CD4-positive, alpha-beta memory T cell (primary cell): Measurements from ENCODE around the gene ZNRF3. TPM values are rescaled to one million over a fixed set of nuclear protein-coding genes. Genes with fewer than 3 reads are reported as not detected.
"Not testable (repeated sequence)": the region's sequence is repeated elsewhere in the genome, so short reads cannot be mapped to it uniquely, and the experiment has no call there.

Source experiments
- CTCF ChIA-PET: fragments of 350-600 bp; sonication (Branson Sonifier 250); formaldehyde crosslinking; loops from one replicate; lab custom pipeline; 2021; ENCODE audit warnings: inconsistent platforms; ENCODE audit not compliant: partially characterized antibody; lab: Charles Lee
- POLR2A ChIA-PET: fragments of 350-600 bp; sonication (Branson Sonifier 250); formaldehyde crosslinking; loops from one replicate; lab custom pipeline; 2021; ENCODE audit not compliant: partially characterized antibody; lab: Charles Lee
- DNase-seq, 5 donors: peaks; one replicate each; pipeline versions ENCODE4 v3.0.0 to v3.0.0-alpha.2; 2020 to 2022; ENCODE audit warnings: mixed read lengths in 1 of 5
- H3K27ac ChIP-seq: one replicate; pipeline ENCODE4 v1.7.0; 2013; ENCODE audit warnings: low read depth, low read length
- H3K27me3 ChIP-seq: 2 replicates; pipeline ENCODE4 v1.7.0; 2013; ENCODE audit warnings: mild to moderate bottlenecking, low read length, moderate library complexity; ENCODE audit not compliant: insufficient read depth
- H3K36me3 ChIP-seq: 2 replicates; pipeline ENCODE4 v1.7.0; 2013; ENCODE audit warnings: mild to moderate bottlenecking, low read length, moderate library complexity; ENCODE audit not compliant: insufficient read depth
- H3K4me1 ChIP-seq: 2 replicates; pipeline ENCODE4 v1.7.0; 2013; ENCODE audit warnings: mild to moderate bottlenecking, low read length, moderate library complexity; ENCODE audit not compliant: insufficient read depth
- H3K4me3 ChIP-seq, 2 donors: one replicate each; pipeline ENCODE4 v1.7.0; 2013; ENCODE audit warnings: low read length in 2 of 2, mild to moderate bottlenecking in 1 of 2
- H3K9me3 ChIP-seq, 2 donors: one replicate each; pipeline ENCODE4 v1.7.0; 2013; ENCODE audit warnings: low read length in 2 of 2, control low read depth in 1 of 2; ENCODE audit not compliant: control insufficient read depth in 1 of 2
- H3K27ac Mint-ChIP-seq, 7 donors: one replicate each; pipeline ENCODE4 v1.8.0; 2020 to 2021; ENCODE audit warnings: mixed read lengths in 7 of 7, mild to moderate bottlenecking in 6 of 7, inconsistent platforms in 3 of 7, moderate library complexity in 3 of 7
- H3K27me3 Mint-ChIP-seq, 2 donors: one replicate each; pipeline ENCODE4 v1.8.0; 2020 to 2021; ENCODE audit warnings: mixed read lengths in 2 of 2
- H3K36me3 Mint-ChIP-seq, 2 donors: one replicate each; pipeline ENCODE4 v1.8.0; 2020 to 2021; ENCODE audit warnings: mixed read lengths in 2 of 2, inconsistent platforms in 1 of 2, mild to moderate bottlenecking in 1 of 2
- H3K4me1 Mint-ChIP-seq, 4 donors: one replicate each; pipeline ENCODE4 v1.8.0; 2020 to 2021; ENCODE audit warnings: mixed read lengths in 4 of 4, mild to moderate bottlenecking in 1 of 4
- H3K4me3 Mint-ChIP-seq, 8 donors: one replicate each; pipeline ENCODE4 v1.8.0; 2020 to 2021; ENCODE audit warnings: mixed read lengths in 8 of 8, mild to moderate bottlenecking in 7 of 8, moderate library complexity in 6 of 8, inconsistent platforms in 3 of 8
- H3K9me3 Mint-ChIP-seq, 8 donors: one replicate each; pipeline ENCODE4 v1.8.0; 2020 to 2021; ENCODE audit warnings: mixed read lengths in 8 of 8, mild to moderate bottlenecking in 5 of 8, inconsistent platforms in 3 of 8, moderate library complexity in 1 of 8
- intact Hi-C: fragments of 100-400 bp; cut with micrococcal nuclease; formaldehyde crosslinking; loops from one replicate; pipeline ENCODE4 v1.15.1; 2023
- polyA plus RNA-seq, 2 donors: library from polyadenylated mRNA; unstranded; fragments of 300-500 nt; fragmentation: Illumina TruSeq; gene quantifications; one replicate each; pipeline ENCODE4 v1.2.3, GENCODE V29; 2021
- total RNA-seq, 2 experiments: library from RNA; stranded (reverse); gene quantifications; one replicate each; pipeline ENCODE4 v1.2.3, GENCODE V29; 2021

Gene ZNRF3
- total and polyA plus RNA-seq, 4 experiments from 2014 or later = 0.11 to 0.89 (median 0.70) TPM; not detected in 1

DNA sequence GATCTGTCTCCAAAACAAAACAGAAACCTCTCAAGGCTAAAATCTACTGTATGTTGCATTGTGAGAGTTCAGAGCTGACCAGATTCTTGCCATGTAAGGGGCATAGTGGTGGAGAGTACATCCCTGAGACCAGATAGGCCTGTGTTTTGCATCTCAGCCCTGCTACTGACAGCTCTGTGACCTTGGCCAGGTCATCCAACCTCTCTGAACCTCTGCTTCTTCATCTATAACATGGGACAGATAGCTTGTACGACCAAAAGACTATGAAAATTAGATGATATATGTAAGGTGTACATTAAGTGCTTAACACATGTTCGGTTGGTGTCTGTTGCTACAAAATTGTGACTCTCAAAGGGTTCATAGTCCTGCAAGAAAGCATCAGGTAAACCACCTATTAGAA lies 22.9 kb downstream of the ZNRF3 start:
- ChIA-PET CTCF (interaction anchor here (1.0 kb wide), 1 partner anchor 135 kb away, joined by 4 read pairs; no protein-coding TSS in a partner anchor), POLR2A (no interaction called here)
- Mint-ChIP-seq H3K4me1 (peaks cover 0 to 8% (median 3%) of the 10 kb centered on the region in 4 donors), H3K27ac (no peak overlapping the region), H3K9me3 (no peaks in the 10 kb centered on the region), H3K4me3 (no peak overlapping the region), H3K27me3 (peaks cover 0 to 7% of the 10 kb centered on the region in 2 donors), H3K36me3 (no peaks in the 10 kb centered on the region)
- no peaks in the 10 kb centered on the region for H3K27me3 ChIP-seq
- no peak for DNase-seq
- H3K4me3 ChIP-seq = no peak overlapping the region
- H3K9me3 ChIP-seq = no peaks in the 10 kb centered on the region
- intact Hi-C loops = no loop called here
- H3K27ac ChIP-seq = no peak overlapping the region
- no peaks in the 10 kb centered on the region for H3K36me3 ChIP-seq
- no peaks in the 10 kb centered on the region for H3K4me1 ChIP-seq

DNA sequence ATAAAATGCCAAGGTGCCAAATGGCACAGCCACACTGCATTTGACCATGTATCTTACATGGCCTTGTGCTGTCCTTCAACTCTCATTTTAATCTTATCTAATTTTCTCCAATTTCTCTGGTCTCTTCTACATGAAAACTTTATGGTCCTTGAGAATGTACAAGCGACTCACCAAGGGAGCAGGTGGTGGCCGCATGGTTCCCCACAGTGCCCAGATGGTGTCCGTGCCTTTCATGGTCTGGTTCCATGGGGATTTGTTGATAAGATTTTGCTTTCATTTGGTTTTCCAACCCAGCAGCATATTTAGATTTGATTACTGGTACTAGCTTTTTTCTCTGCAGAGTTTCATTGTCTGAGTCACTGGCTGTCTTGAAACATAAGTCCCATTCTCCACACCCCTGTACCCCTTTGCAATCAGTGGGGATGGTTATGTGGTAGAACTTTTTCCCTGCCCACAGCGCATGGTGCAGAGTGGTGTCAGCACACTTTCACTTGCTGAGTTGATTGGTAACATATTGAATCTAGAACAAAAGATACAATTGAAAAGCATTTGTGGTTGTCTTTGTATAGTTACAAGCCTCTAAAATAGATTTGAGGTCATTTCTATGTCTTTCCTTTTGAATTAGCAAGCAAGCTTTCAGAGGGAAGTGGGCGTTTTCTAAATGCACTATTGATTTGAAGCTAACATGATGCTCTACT lies 24.1 kb downstream of the ZNRF3 start:
- Mint-ChIP-seq H3K4me1 (peaks cover 0 to 8% (median 3%) of the 10 kb centered on the region in 4 donors), H3K27ac (no peak overlapping the region), H3K27me3 (peaks cover 0 to 7% of the 10 kb centered on the region in 2 donors), H3K4me3 (no peak overlapping the region), H3K36me3 (no peaks in the 10 kb centered on the region), H3K9me3 (no peaks in the 10 kb centered on the region)
- DNase-seq = no peak
- no peaks in the 10 kb centered on the region for H3K27me3 ChIP-seq
- POLR2A ChIA-PET = no interaction called here
- H3K4me3 ChIP-seq = no peak overlapping the region
- H3K36me3 ChIP-seq = no peaks in the 10 kb centered on the region
- no peak overlapping the region for H3K27ac ChIP-seq
- H3K9me3 ChIP-seq = no peaks in the 10 kb centered on the region
- H3K4me1 ChIP-seq = no peaks in the 10 kb centered on the region
- intact Hi-C loops = no loop called here
- CTCF ChIA-PET = interaction anchor here (0.6 kb wide), 1 partner anchor 1994 kb away, joined by 4 read pairs; no protein-coding TSS in a partner anchor

DNA sequence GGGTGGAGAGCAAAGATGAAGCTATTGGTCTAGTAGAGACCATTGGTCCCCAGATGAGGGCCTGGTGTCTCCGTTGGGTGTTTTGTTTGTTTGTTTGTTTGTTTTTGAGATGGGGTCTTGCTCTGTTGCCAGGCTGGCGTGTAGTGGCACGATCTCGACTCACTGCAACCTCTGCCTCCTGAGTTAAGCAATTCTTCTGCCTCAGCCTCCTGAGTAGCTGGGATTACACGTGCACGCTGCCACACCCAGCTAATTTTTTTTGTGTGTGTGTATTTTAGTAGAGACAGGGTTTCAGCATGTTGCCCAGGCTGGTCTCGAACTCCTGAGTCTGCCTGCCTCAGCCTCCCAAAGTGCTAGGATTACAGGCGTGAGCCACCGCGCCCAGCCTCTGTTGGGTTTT lies 25.4 kb downstream of the ZNRF3 start:
- H3K4me1 Mint-ChIP-seq, H3K27me3 Mint-ChIP-seq, H3K36me3 ChIP-seq, POLR2A ChIA-PET, H3K36me3 Mint-ChIP-seq, H3K9me3 Mint-ChIP-seq, DNase-seq, H3K4me3 ChIP-seq, H3K4me1 ChIP-seq, H3K9me3 ChIP-seq, H3K4me3 Mint-ChIP-seq, intact Hi-C loops, H3K27me3 ChIP-seq, CTCF ChIA-PET, H3K27ac ChIP-seq: not testable (repeated sequence)
- peak overlapping the region in 1 of 7 donors; percentile 17 for H3K27ac Mint-ChIP-seq

DNA sequence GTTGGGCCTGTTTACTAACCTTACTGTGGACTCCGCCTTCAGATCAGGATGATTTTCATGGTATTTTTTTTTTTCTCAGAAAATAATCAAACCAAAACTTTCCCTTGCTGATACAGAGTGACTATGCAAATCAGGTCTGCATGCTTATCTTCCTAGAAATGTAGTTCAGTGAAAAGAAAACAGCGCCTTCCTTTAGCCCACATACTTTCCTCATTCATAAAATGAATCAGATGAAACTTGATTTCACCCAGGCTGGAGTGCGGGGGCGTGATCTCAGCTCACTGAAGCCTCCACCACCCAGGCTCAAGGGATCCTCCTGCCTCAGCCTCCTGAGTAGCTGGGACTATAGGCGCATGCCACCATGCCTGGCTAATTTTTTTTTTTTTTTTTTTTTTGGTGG lies 26.0 kb downstream of the ZNRF3 start:
- Histone ChIP-seq H3K4me3 (no peak overlapping the region), H3K27ac (no peak overlapping the region), H3K27me3 (no peaks in the 10 kb centered on the region), H3K4me1 (no peaks in the 10 kb centered on the region), H3K36me3 (no peaks in the 10 kb centered on the region), H3K9me3 (no peaks in the 10 kb centered on the region)
- no peak overlapping the region for H3K27ac Mint-ChIP-seq
- no peaks in the 10 kb centered on the region for H3K9me3 Mint-ChIP-seq
- H3K4me3 Mint-ChIP-seq = no peak overlapping the region
- CTCF ChIA-PET = no interaction called here
- peaks cover 0 to 8% (median 4%) of the 10 kb centered on the region in 4 donors for H3K4me1 Mint-ChIP-seq
- POLR2A ChIA-PET = interaction anchor here (0.7 kb wide), 1 partner anchor 62 kb away, joined by 3 read pairs; no protein-coding TSS in a partner anchor
- intact Hi-C loops = no loop called here
- no peaks in the 10 kb centered on the region for H3K36me3 Mint-ChIP-seq
- peaks cover 1 to 7% of the 10 kb centered on the region in 2 donors for H3K27me3 Mint-ChIP-seq
- no peak for DNase-seq

- no peaks in the 10 kb centered on the region for H3K27me3 ChIP-seq
- Mint-ChIP-seq H3K9me3 (no peaks in the 10 kb centered on the region), H3K27ac (no peak overlapping the region), H3K4me3 (peak overlapping the region in 1 of 8 donors; percentile 15), H3K27me3 (peaks cover 1 to 7% of the 10 kb centered on the region in 2 donors), H3K36me3 (no peaks in the 10 kb centered on the region), H3K4me1 (peaks cover 0 to 8% (median 4%) of the 10 kb centered on the region in 4 donors)
- CTCF ChIA-PET = no interaction called here
- POLR2A ChIA-PET = no interaction called here
- H3K4me1 ChIP-seq = no peaks in the 10 kb centered on the region
- no peaks in the 10 kb centered on the region for H3K9me3 ChIP-seq
- no peak for DNase-seq
- no peak overlapping the region for H3K27ac ChIP-seq
- intact Hi-C loops = no loop called here
- H3K36me3 ChIP-seq = no peaks in the 10 kb centered on the region
- H3K4me3 ChIP-seq = no peak overlapping the region
Measured at GRCh38 chr22:28910569-28911303, 27.4 kb downstream of the ZNRF3 start.

DNA sequence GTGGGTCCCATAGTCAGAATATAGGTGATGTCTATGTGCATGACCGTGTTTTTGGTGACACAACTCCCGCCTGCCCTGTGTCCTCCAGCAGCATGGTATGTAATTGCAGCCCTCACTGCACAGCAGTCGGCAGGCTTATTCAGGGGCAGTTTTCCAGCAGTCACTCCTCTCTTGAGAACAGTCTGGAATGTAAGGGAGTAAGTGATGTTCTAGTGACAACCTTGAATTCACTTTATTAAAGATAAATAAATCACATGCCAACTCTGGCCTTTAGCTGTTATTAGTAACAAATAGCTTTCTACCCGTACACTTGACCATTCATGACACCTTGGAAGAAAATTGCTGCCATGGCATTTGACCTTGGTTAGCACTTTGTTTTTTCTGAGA lies 27.9 kb downstream of the ZNRF3 start:
- H3K27ac ChIP-seq = no peak overlapping the region
- no peaks in the 10 kb centered on the region for H3K36me3 Mint-ChIP-seq

DNA sequence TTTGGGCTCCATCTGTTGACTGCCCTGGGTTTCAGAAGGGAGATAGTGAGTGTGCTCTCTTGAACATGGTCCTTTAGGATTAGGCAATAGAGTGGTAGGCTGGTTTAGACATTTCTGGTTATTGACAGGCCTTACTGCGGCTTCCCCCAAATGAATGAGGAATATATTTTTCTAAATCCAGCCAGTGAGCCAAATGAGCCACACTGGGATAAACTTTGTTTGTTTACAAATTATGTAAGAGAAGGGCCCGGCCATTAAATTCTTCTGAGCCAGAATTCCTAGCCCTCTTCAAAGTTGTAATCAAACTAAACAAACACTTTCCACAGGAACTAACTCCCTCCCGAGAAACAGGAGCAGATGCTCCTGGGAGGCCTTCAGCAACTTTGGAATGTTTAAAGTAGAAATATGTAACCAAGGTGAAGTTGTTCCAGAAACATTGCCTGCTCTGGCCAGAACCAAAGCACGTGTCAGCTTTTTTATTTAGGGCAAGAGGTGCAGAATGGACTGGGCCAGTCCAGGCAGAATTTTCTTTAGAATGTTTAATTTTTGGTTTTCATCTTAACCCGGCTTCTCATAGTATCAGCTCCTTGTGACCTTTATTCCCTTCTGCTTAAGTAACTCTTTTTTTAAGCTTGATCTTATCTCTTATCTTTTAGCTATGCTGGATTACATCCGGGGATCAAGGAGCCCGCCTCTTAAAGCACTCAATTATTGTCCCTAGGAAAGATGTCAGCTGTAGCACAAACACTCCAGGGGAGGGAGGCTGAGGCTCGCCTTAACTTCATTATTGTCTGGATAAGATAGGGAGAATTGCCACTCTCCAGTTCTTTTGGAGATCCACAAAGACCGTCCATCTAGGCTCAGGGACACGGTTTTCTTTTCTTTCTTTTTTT lies 28.7 kb downstream of the ZNRF3 start:
- H3K4me3 Mint-ChIP-seq = no peak overlapping the region
- no peak overlapping the region for H3K27ac Mint-ChIP-seq
- no peaks in the 10 kb centered on the region for H3K36me3 Mint-ChIP-seq
- intact Hi-C loops = no loop called here
- no peak overlapping the region for H3K27ac ChIP-seq
- no peak overlapping the region for H3K4me3 ChIP-seq
- no peaks in the 10 kb centered on the region for H3K9me3 Mint-ChIP-seq
- H3K9me3 ChIP-seq = no peaks in the 10 kb centered on the region
- H3K36me3 ChIP-seq = no peaks in the 10 kb centered on the region
- ChIA-PET POLR2A (no interaction called here), CTCF (no interaction called here)
- no peaks in the 10 kb centered on the region for H3K4me1 ChIP-seq
- no peak for DNase-seq
- peaks cover 0 to 8% (median 4%) of the 10 kb centered on the region in 4 donors for H3K4me1 Mint-ChIP-seq
- peaks cover 1 to 7% of the 10 kb centered on the region in 2 donors for H3K27me3 Mint-ChIP-seq
- H3K27me3 ChIP-seq = no peaks in the 10 kb centered on the region

More for the DNA sequence above, 27.9 kb downstream of the ZNRF3 start:
- no peak overlapping the region for H3K4me3 ChIP-seq
- intact Hi-C loops = no loop called here
- Mint-ChIP-seq H3K9me3 (no peaks in the 10 kb centered on the region), H3K4me3 (no peak overlapping the region), H3K27ac (no peak overlapping the region), H3K27me3 (peaks cover 1 to 7% of the 10 kb centered on the region in 2 donors), H3K4me1 (peaks cover 0 to 8% (median 4%) of the 10 kb centered on the region in 4 donors)
- no peak for DNase-seq
- ChIA-PET CTCF (no interaction called here), POLR2A (no interaction called here)
- H3K4me1 ChIP-seq = no peaks in the 10 kb centered on the region
- H3K36me3 ChIP-seq = no peaks in the 10 kb centered on the region
- no peaks in the 10 kb centered on the region for H3K9me3 ChIP-seq
- H3K27me3 ChIP-seq = no peaks in the 10 kb centered on the region
